ENCODE data around the gene ELOB. TPM values are rescaled to one million over a fixed set of nuclear protein-coding genes. Genes with fewer than 3 reads are reported as not detected.

The ELOB gene
- total RNA-seq, 5 donors from 2014 or later (not counting 1 experiment from before 2014, with no cell fraction given), result 71.8 to 153 (median 131) TPM

DNA sequence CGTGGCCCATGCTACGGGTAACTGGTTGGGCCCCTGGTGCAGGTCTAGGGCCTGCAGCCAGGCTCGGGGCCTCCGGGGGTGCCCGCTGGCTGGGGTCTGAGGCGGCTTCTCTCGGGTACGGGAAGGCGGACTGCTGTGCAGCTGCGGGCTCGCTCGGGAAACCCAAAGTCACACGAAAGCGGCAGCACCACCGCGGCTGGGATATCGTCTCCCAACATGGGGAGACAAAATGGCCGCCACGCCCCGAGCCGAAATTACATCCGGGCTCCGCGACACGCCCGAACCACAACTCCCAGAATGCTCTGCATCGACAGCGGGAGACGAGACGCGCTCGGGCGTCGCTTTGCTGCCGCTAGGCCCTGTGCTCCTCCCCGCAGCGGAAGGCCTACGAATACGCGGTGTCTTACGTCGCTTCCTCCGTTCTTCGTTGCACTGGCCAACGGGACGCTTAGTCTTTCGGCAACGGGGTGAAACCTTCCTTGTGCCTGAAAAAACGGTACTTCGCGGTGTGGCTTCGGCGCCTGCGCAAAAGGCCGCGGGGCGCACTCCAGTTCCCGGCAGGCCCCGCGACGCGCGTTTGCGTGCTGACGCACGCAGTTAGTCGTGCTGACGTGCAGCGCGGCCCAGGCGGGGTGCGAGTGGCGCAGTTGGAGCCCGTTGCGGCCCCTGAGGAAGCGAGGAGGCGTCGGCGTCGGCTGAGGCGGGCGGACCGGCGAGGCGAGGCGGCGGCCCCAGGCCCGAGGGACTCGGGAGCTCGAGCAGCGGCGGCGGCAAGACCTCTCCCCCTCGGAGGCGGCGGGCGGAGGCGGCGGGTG is 24.8 kb downstream of the ELOB start, which contains the start of gene SRRM2:
SRRM2 (plus strand) TSS at position 604 of the 815 bp plus-strand sequence. CDS start 3,727 bp downstream, outside the sequence.
- H3K4me3 Mint-ChIP-seq, result peak within 1 kb of the TSS; percentile 91 to 93 (median 91)
- ATAC-seq (replicated peaks in 1 of 4) (peak; percentile 89 to 91 (median 90)), DNase-seq (peak; percentile 89 to 97 (median 93))
- H3K9me3 Mint-ChIP-seq, result peaks cover 0 to 3% (median 0%) of the 10 kb centered on the region in 3 donors
- Histone ChIP-seq H3K27ac (ENCODE audit: low read length) (peak within 1 kb of the TSS; percentile 98), H3K9me3 (no peaks in the 10 kb centered on the region), H3K36me3 (ENCODE audit: control insufficient read depth in 2 of 2, extremely low read depth in 1 of 2, insufficient read depth in 1 of 2, low read length in 1 of 2) (peaks cover 5 to 13% of the 10 kb centered on the region in 2 donors), H3K4me3 (ENCODE audit: control insufficient read depth in 1 of 2, extremely low read depth in 1 of 2, low read length in 1 of 2) (peak within 1 kb of the TSS; percentile 75 to 90), H3K27me3 (replicated peaks in 1 of 2; ENCODE audit: control insufficient read depth in 2 of 2, extremely low read depth in 1 of 2, insufficient read depth in 2 of 2, low read length in 1 of 2) (no peaks in the 10 kb centered on the region), H3K4me1 (ENCODE audit: control insufficient read depth in 1 of 2, extremely low read depth in 1 of 2, insufficient read depth in 2 of 2, low read length in 2 of 2) (peaks cover 22 to 51% of the 10 kb centered on the region in 2 experiments)
- POLR2A ChIA-PET, result interaction anchor here in 1 of 2 donors (0.6 kb wide), 2 partner anchors 100 to 500 kb away, joined by 3 to 8 read pairs; no protein-coding TSS in a partner anchor
- H3K4me1 Mint-ChIP-seq, result peaks cover 45 to 52% (median 47%) of the 10 kb centered on the region in 3 donors
- no peaks in the 10 kb centered on the region for H3K27me3 Mint-ChIP-seq
- WGBS (ENCODE audit: insufficient coverage), result 2% methylated on average over 94 of the region's 99 CpGs
- CTCF ChIA-PET, result no interaction called here
- H3K36me3 Mint-ChIP-seq, result peaks cover 13% of the 10 kb centered on the region
- H3K27ac Mint-ChIP-seq, result peak within 1 kb of the TSS; percentile 99 to 100

DNA sequence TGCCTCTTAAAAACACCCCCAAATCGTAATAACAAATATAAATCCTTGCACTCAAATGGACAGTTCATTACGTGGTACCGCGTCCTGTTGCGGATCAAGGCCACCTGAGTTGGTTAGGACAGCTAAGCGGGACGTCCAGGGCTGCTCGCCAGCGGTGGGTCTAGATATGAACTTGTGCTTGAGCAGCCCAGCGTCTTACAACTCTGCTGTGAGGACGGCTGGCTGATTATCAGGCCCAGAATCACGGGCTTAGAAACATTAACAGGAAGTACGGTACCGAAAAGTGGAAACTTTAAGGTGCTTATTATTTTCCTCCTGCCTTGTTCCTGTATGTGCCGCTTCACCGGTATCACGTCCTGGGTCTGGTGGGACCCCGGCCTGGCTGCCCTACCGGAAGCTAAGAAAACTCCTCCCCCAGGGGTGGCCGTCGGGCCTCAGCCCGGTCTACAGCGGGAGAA is 25.5 kb downstream of the ELOB start:
- Mint-ChIP-seq H3K36me3 (peaks cover 7% of the 10 kb centered on the region), H3K4me1 (peaks cover 38 to 46% (median 40%) of the 10 kb centered on the region in 3 donors)

DNA sequence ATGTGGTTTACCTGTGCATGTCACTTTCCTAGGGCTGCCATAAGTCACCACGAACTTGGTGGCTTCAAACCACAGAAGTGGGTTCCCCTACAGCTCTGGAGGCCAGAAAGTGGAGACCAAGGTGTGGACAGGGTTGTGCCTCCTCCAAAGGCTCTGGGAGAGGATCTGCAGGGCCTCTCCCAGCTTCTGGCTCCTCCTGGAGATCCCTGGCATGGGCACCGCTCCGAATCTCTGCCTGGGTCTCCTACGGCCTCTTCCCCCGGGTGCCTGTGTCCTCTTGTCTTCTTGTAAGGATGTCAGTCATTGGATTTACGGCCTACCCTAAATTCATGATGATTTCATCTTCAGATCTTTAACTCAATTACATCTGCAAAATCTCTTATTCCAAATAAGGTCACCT is 27.1 kb downstream of the ELOB start:
- Mint-ChIP-seq H3K27ac (no peak overlapping the region), H3K4me3 (no peak overlapping the region), H3K9me3 (peaks cover 0 to 3% (median 0%) of the 10 kb centered on the region in 3 donors), H3K27me3 (no peaks in the 10 kb centered on the region), H3K36me3 (peaks cover 4% of the 10 kb centered on the region), H3K4me1 (peaks cover 22 to 31% (median 26%) of the 10 kb centered on the region in 3 donors)
- ATAC-seq (replicated peaks in 1 of 4), result no peak
- CTCF ChIA-PET, result no interaction called here
- Histone ChIP-seq H3K4me1 (ENCODE audit: control insufficient read depth in 1 of 2, extremely low read depth in 1 of 2, insufficient read depth in 2 of 2, low read length in 2 of 2) (peaks cover 12 to 33% of the 10 kb centered on the region in 2 experiments), H3K9me3 (no peaks in the 10 kb centered on the region), H3K27ac (ENCODE audit: low read length) (no peak overlapping the region), H3K4me3 (ENCODE audit: control insufficient read depth in 1 of 2, extremely low read depth in 1 of 2, low read length in 1 of 2) (no peak overlapping the region), H3K36me3 (ENCODE audit: control insufficient read depth in 2 of 2, extremely low read depth in 1 of 2, insufficient read depth in 1 of 2, low read length in 1 of 2) (peaks cover 0 to under 1% of the 10 kb centered on the region in 2 donors), H3K27me3 (replicated peaks in 1 of 2; ENCODE audit: control insufficient read depth in 2 of 2, extremely low read depth in 1 of 2, insufficient read depth in 2 of 2, low read length in 1 of 2) (peaks cover 0 to under 1% of the 10 kb centered on the region in 2 experiments)
- POLR2A ChIA-PET, result no interaction called here
- 0% methylated on average over 1 of the region's 6 CpGs for WGBS (ENCODE audit: insufficient coverage)
- no peak for DNase-seq

More for the DNA sequence above, 25.5 kb downstream of the ELOB start:
- 61% methylated on average over 22 of the region's 23 CpGs for WGBS (ENCODE audit: insufficient coverage)
- POLR2A ChIA-PET, result no interaction called here
- Mint-ChIP-seq H3K27ac (peak overlapping the region; percentile 99 to 100), H3K27me3 (no peaks in the 10 kb centered on the region), H3K9me3 (peaks cover 0 to 3% (median 0%) of the 10 kb centered on the region in 3 donors), H3K4me3 (peak overlapping the region; percentile 91 to 93 (median 91))
- H3K4me3 ChIP-seq (ENCODE audit: control insufficient read depth in 1 of 2, extremely low read depth in 1 of 2, low read length in 1 of 2), result peak overlapping the region; percentile 75 to 90
- DNase-seq (peak in 2 of 35 experiments; percentile 18 to 26), ATAC-seq (replicated peaks in 1 of 4) (no peak)
- H3K27ac ChIP-seq (ENCODE audit: low read length), result peak overlapping the region; percentile 98
- H3K4me1 ChIP-seq (ENCODE audit: control insufficient read depth in 1 of 2, extremely low read depth in 1 of 2, insufficient read depth in 2 of 2, low read length in 2 of 2), result peaks cover 22 to 49% of the 10 kb centered on the region in 2 experiments
- CTCF ChIA-PET, result no interaction called here
- no peaks in the 10 kb centered on the region for H3K9me3 ChIP-seq
- no peaks in the 10 kb centered on the region for H3K27me3 ChIP-seq (replicated peaks in 1 of 2; ENCODE audit: control insufficient read depth in 2 of 2, extremely low read depth in 1 of 2, insufficient read depth in 2 of 2, low read length in 1 of 2)
- H3K36me3 ChIP-seq (ENCODE audit: control insufficient read depth in 2 of 2, extremely low read depth in 1 of 2, insufficient read depth in 1 of 2, low read length in 1 of 2), result peaks cover 5 to 7% of the 10 kb centered on the region in 2 donors

DNA sequence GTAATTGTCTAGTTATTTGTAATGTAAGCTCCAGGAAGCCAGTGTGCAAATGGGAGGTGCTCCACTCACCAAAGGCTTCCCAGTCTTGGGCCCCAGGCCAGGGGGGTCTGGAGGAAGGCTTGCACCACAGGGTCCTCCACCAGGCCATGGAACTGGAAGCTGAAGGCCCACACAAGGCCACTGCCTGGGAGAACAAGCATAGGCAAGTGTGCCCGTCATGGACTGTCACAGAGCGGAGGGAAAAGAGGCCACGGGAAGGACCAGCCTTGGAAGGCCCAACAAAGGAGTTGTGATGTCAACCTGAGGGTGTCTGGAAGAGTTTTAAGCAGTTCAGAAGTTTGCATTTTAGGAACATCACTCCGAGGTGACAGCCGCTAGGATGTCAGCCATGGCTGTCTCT is 27.6 kb downstream of the ELOB start:
- H3K27me3 ChIP-seq (replicated peaks in 1 of 2; ENCODE audit: control insufficient read depth in 2 of 2, extremely low read depth in 1 of 2, insufficient read depth in 2 of 2, low read length in 1 of 2), result peaks cover 0 to 3% of the 10 kb centered on the region in 2 experiments
- no peak overlapping the region for H3K4me3 ChIP-seq (ENCODE audit: control insufficient read depth in 1 of 2, extremely low read depth in 1 of 2, low read length in 1 of 2)
- POLR2A ChIA-PET, result no interaction called here
- ATAC-seq (replicated peaks in 1 of 4) (no peak), DNase-seq (no peak)
- H3K27ac Mint-ChIP-seq, result no peak overlapping the region
- WGBS (ENCODE audit: insufficient coverage), result 96% methylated on average over 3 of the region's 5 CpGs
- no peaks in the 10 kb centered on the region for H3K36me3 ChIP-seq (ENCODE audit: control insufficient read depth in 2 of 2, extremely low read depth in 1 of 2, insufficient read depth in 1 of 2, low read length in 1 of 2)
- H3K4me1 Mint-ChIP-seq, result peaks cover 17 to 26% (median 21%) of the 10 kb centered on the region in 3 donors
- H3K36me3 Mint-ChIP-seq, result peaks cover 4% of the 10 kb centered on the region
- CTCF ChIA-PET, result no interaction called here
- H3K9me3 Mint-ChIP-seq, result peaks cover 0 to 3% (median 0%) of the 10 kb centered on the region in 3 donors
- no peaks in the 10 kb centered on the region for H3K27me3 Mint-ChIP-seq
- H3K4me3 Mint-ChIP-seq, result no peak overlapping the region
- H3K4me1 ChIP-seq (ENCODE audit: control insufficient read depth in 1 of 2, extremely low read depth in 1 of 2, insufficient read depth in 2 of 2, low read length in 2 of 2), result peaks cover 7 to 29% of the 10 kb centered on the region in 2 experiments
- H3K27ac ChIP-seq (ENCODE audit: low read length), result no peak overlapping the region
- H3K9me3 ChIP-seq, result no peaks in the 10 kb centered on the region

DNA sequence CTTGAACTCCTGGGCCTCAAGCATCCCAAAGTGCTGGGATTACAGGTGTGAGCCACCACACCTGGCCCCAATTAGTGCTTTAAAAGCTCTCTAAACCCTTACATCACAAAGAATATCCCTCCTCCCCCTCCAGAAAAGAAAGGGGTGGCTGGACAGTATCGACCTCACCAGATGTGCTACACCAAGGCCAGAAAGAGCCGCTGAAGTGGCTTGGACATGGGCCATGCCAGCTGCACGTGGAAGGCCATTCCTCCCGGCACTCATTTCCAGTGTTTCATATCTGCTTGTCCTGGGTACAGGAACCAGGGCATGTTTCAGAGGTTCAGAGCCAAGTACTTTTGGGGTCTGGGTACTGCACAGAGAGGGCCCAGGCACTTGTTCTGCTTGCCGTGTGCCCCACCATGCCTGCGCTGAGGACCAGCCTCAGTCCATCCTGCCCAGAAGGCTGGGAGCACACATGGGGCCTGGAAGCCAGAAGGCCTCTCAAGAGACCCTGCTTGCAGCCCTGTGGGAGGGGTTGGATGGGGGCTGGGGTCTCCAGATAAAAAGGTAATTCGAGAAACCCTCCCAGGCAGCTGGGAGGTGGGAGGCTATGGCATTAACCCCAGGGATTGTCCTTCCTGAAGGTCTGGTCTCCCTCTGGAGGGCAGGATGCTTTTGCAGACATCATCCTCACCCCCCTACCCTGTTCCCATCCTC is 28.2 kb downstream of the ELOB start:
- H3K36me3 ChIP-seq (ENCODE audit: control insufficient read depth in 2 of 2, extremely low read depth in 1 of 2, insufficient read depth in 1 of 2, low read length in 1 of 2), result no peaks in the 10 kb centered on the region
- DNase-seq, result no peak
- ChIA-PET CTCF (interaction anchor here in 1 of 2 donors (0.6 kb wide), 1 partner anchor 19 kb away, joined by 5 read pairs; no protein-coding TSS in a partner anchor), POLR2A (no interaction called here)
- no peak overlapping the region for H3K4me3 Mint-ChIP-seq
- peaks cover 0 to 3% of the 10 kb centered on the region in 2 experiments for H3K27me3 ChIP-seq (replicated peaks in 1 of 2; ENCODE audit: control insufficient read depth in 2 of 2, extremely low read depth in 1 of 2, insufficient read depth in 2 of 2, low read length in 1 of 2)
- H3K4me1 Mint-ChIP-seq, result peaks cover 11 to 21% (median 16%) of the 10 kb centered on the region in 3 donors
- H3K9me3 ChIP-seq, result no peaks in the 10 kb centered on the region
- no peaks in the 10 kb centered on the region for H3K27me3 Mint-ChIP-seq
- peaks cover 2% of the 10 kb centered on the region for H3K36me3 Mint-ChIP-seq
- H3K27ac ChIP-seq (ENCODE audit: low read length), result no peak overlapping the region
- H3K4me3 ChIP-seq (ENCODE audit: control insufficient read depth in 1 of 2, extremely low read depth in 1 of 2, low read length in 1 of 2), result no peak overlapping the region
- ATAC-seq (replicated peaks in 1 of 4), result no peak
- peaks cover 0 to 3% (median 0%) of the 10 kb centered on the region in 3 donors for H3K9me3 Mint-ChIP-seq
- H3K27ac Mint-ChIP-seq, result no peak overlapping the region
- peaks cover 5 to 23% of the 10 kb centered on the region in 2 experiments for H3K4me1 ChIP-seq (ENCODE audit: control insufficient read depth in 1 of 2, extremely low read depth in 1 of 2, insufficient read depth in 2 of 2, low read length in 2 of 2)
- 94% methylated on average over 5 of the region's 7 CpGs for WGBS (ENCODE audit: insufficient coverage)

DNA sequence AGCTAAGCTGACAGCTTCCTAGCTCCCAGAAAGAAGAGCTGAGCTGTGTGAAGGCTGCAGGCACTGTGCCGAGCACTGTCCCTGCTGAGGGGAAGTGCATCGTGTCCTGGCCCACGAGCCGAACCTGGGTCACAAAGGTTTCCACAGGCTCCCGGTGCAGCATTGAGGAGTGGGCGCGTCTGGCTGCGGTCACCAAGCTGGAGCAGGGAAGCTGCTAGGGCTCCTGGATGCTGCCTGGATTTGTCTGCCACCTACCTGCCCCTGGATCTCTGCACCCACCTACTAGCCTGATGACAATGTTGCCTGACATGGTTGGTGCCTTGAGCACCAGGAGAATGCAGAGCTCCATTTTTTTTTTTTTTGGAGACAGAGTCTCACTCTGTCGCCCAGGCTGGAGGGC is 31.1 kb downstream of the ELOB start:
- POLR2A ChIA-PET, result interaction anchor here in 1 of 2 donors (0.7 kb wide), 1 partner anchor 163 kb away, joined by 4 read pairs; no protein-coding TSS in a partner anchor
- H3K27me3 Mint-ChIP-seq, result no peaks in the 10 kb centered on the region

More for the DNA sequence above, 31.1 kb downstream of the ELOB start:
- Histone ChIP-seq H3K27ac (ENCODE audit: low read length) (no peak overlapping the region), H3K4me3 (ENCODE audit: control insufficient read depth in 1 of 2, extremely low read depth in 1 of 2, low read length in 1 of 2) (no peak overlapping the region), H3K36me3 (ENCODE audit: control insufficient read depth in 2 of 2, extremely low read depth in 1 of 2, insufficient read depth in 1 of 2, low read length in 1 of 2) (no peaks in the 10 kb centered on the region), H3K27me3 (replicated peaks in 1 of 2; ENCODE audit: control insufficient read depth in 2 of 2, extremely low read depth in 1 of 2, insufficient read depth in 2 of 2, low read length in 1 of 2) (peaks cover 0 to 9% of the 10 kb centered on the region in 2 experiments), H3K4me1 (ENCODE audit: control insufficient read depth in 1 of 2, extremely low read depth in 1 of 2, insufficient read depth in 2 of 2, low read length in 2 of 2) (peaks cover 0 to 4% of the 10 kb centered on the region in 2 experiments), H3K9me3 (no peaks in the 10 kb centered on the region)
- DNase-seq (no peak), ATAC-seq (replicated peaks in 1 of 4) (no peak)
- Mint-ChIP-seq H3K27ac (no peak overlapping the region), H3K4me1 (peaks cover under 1 to 6% (median 3%) of the 10 kb centered on the region in 3 donors), H3K36me3 (no peaks in the 10 kb centered on the region), H3K4me3 (no peak overlapping the region), H3K9me3 (no peaks in the 10 kb centered on the region)
- CTCF ChIA-PET, result interaction anchor here in 1 of 2 donors (0.5 kb wide), 1 partner anchor 54 kb away, joined by 3 read pairs; no protein-coding TSS in a partner anchor
- 94% methylated on average over 8 of the region's 9 CpGs for WGBS (ENCODE audit: insufficient coverage)
